OCI-LY3 (cell line): ENCODE results near the gene ACOT7.

Source experiments
- EZH2phosphoT487 ChIP-seq: fragments of 200-600 bp; shearing (Covaris generic); IDR thresholded peaks from 2 replicates; pipeline ENCODE4 v1.6.1; 2018; ENCODE audit warnings: antibody characterized with exemption, mixed run types, low read depth
- TF ChIP-seq, protein P1 (sequence below): fragments of 200-600, 300-600 bp; sonication (generic); IDR thresholded peaks from 2 replicates; pipeline ENCODE4 v1.5.1; 2014; ENCODE audit warnings: antibody characterized with exemption, low read length, low read depth

- TF ChIP-seq, protein P1, sequence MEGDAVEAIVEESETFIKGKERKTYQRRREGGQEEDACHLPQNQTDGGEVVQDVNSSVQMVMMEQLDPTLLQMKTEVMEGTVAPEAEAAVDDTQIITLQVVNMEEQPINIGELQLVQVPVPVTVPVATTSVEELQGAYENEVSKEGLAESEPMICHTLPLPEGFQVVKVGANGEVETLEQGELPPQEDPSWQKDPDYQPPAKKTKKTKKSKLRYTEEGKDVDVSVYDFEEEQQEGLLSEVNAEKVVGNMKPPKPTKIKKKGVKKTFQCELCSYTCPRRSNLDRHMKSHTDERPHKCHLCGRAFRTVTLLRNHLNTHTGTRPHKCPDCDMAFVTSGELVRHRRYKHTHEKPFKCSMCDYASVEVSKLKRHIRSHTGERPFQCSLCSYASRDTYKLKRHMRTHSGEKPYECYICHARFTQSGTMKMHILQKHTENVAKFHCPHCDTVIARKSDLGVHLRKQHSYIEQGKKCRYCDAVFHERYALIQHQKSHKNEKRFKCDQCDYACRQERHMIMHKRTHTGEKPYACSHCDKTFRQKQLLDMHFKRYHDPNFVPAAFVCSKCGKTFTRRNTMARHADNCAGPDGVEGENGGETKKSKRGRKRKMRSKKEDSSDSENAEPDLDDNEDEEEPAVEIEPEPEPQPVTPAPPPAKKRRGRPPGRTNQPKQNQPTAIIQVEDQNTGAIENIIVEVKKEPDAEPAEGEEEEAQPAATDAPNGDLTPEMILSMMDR, result no peak
- no peak for TF ChIP-seq EZH2phosphoT487
Measured at GRCh38 chr1:6435129-6435528, 41.6 kb upstream of the ACOT7 start.
